Caco-2 (cell line): Measurements from ENCODE around the gene ASPHD1. TPM values are rescaled to one million over a fixed set of nuclear protein-coding genes. Genes with fewer than 3 reads are reported as not detected.

Source experiments
- BruUV-seq: library from RNA; stranded (reverse); fragments of 400-500 nt; replicated peaks from 2 replicates; lab custom pipeline; 2021; lab: Mats Ljungman, UMichigan
- CTCF ChIA-PET: fragments of 300-600 bp; sonication (Branson Sonifier 250); formaldehyde crosslinking; loops from one replicate; lab custom pipeline; 2022; ENCODE audit warnings: antibody characterized with exemption; lab: Charles Lee
- POLR2A ChIA-PET: fragments of 300-600 bp; sonication (Branson Sonifier 250); formaldehyde crosslinking; loops from one replicate; lab custom pipeline; 2022; ENCODE audit warnings: antibody characterized with exemption; lab: Charles Lee
- DNase-seq, 2 experiments: peaks; one replicate each; pipeline versions ENCODE4 v3.0.0 to v3.0.0-alpha.2; 2020 to 2022
- H3K27me3 ChIP-seq: replicated peaks from 2 replicates; pipeline ENCODE4 v1.6.0; 2011; ENCODE audit warnings: low read length; ENCODE audit not compliant: control insufficient read depth, insufficient read depth
- H3K36me3 ChIP-seq: 2 replicates; pipeline ENCODE4 v1.5.1; 2011; ENCODE audit warnings: low read length; ENCODE audit not compliant: control insufficient read depth, insufficient read depth
- H3K4me1 ChIP-seq: fragments of 250-450 bp; sonication (Bioruptor Pico); 2 replicates; pipeline ENCODE4 v1.5.1; 2020; ENCODE audit warnings: mild to moderate bottlenecking
- H3K4me3 ChIP-seq: 2 replicates; pipeline ENCODE4 v1.5.1; 2011; ENCODE audit warnings: low read depth, mild to moderate bottlenecking, control low read depth, low read length
- H3K9me3 ChIP-seq: fragments of 250-450 bp; sonication (Bioruptor Pico); 2 replicates; pipeline ENCODE4 v1.5.1; 2020; ENCODE audit warnings: mild to moderate bottlenecking, moderate library complexity
- H3K27ac Mint-ChIP-seq: one replicate; pipeline ENCODE4 v1.8.0; 2022; ENCODE audit warnings: mixed read lengths; ENCODE audit not compliant: unreplicated experiment
- H3K27me3 Mint-ChIP-seq: one replicate; pipeline ENCODE4 v1.8.0; 2022; ENCODE audit warnings: mixed read lengths; ENCODE audit not compliant: insufficient read depth, unreplicated experiment
- H3K36me3 Mint-ChIP-seq: one replicate; pipeline ENCODE4 v1.8.0; 2022; ENCODE audit warnings: mild to moderate bottlenecking, mixed read lengths; ENCODE audit not compliant: insufficient read depth, unreplicated experiment
- H3K4me1 Mint-ChIP-seq: one replicate; pipeline ENCODE4 v1.8.0; 2022; ENCODE audit warnings: low read depth, mixed read lengths; ENCODE audit not compliant: unreplicated experiment
- H3K4me3 Mint-ChIP-seq: one replicate; pipeline ENCODE4 v1.8.0; 2022; ENCODE audit warnings: mild to moderate bottlenecking, moderate library complexity, mixed read lengths; ENCODE audit not compliant: unreplicated experiment
- H3K9me3 Mint-ChIP-seq: one replicate; pipeline ENCODE4 v1.8.0; 2022; ENCODE audit warnings: mixed read lengths; ENCODE audit not compliant: unreplicated experiment
- intact Hi-C: fragments of 100-400 bp; cut with micrococcal nuclease; formaldehyde crosslinking; loops from one replicate; pipeline ENCODE4 v1.10.0; 2022; ENCODE audit not compliant: unreplicated experiment
- total RNA-seq: library from RNA; stranded (reverse); gene quantifications from 2 replicates; pipeline ENCODE4 v1.2.3, GENCODE V29; 2022
- TF ChIP-seq, protein P1 (sequence below), 2 experiments: fragments of 200-600 bp in 1 of 2; IDR thresholded peaks; 1 replicate in 1 of 2; 2 replicates in 1 of 2; pipeline versions ENCODE4 v1.5.1 to v1.8.0; 2011 to 2022; ENCODE audit warnings: antibody characterized with exemption in 1 of 2, control low read depth in 1 of 2, inconsistent platforms in 1 of 2, low read depth in 1 of 2, low read length in 1 of 2, mild to moderate bottlenecking in 1 of 2, moderate library complexity in 1 of 2; ENCODE audit not compliant: insufficient read depth in 1 of 2, severe bottlenecking in 1 of 2, unreplicated experiment in 1 of 2

ASPHD1 gene
- total RNA-seq, 1 experiment from 2014 or later = 13.2 TPM

DNA sequence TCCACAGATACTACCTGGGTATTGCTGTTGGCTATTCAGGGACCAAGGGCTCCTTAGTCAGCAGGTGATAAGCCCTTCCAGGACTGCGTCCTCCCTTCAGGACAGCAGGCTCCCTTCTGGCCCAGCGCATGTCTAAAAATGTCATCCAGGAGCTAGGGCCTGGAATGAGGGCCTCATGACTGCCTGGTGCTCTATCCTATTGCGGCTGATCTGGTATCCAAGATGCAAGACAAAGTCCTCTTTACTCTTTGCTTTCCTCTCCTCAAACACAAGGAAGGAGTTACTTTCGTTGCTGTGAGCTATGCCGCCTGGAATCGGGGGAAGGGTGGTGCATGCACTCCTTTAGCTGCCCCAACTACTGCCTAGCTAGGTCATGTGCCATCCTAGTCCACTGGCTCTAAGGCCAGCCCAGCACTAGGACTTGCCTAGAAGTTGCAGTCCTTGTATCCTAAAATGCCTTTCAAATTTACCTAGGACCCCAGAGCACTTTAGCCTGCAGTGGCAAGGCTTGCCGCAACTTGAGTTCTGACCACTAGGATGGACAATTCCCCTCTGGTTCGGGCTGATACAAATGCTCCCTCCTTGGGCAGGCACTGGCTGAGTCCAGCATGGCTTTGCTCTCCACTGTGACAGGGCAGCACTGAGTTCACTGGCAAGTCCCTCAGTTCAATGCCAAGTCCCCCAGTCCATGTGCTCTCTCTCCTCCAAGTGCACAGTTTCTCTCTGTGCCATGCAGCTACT, 51.5 kb downstream of the ASPHD1 start:
- intact Hi-C loops = no loop called here
- H3K4me3 ChIP-seq = no peak overlapping the region
- no peak for DNase-seq
- Mint-ChIP-seq H3K27ac (no peak overlapping the region), H3K36me3 (peaks cover 6% of the 10 kb centered on the region), H3K4me1 (no peaks in the 10 kb centered on the region), H3K27me3 (no peaks in the 10 kb centered on the region), H3K4me3 (no peak overlapping the region), H3K9me3 (peaks cover 10% of the 10 kb centered on the region)
- POLR2A ChIA-PET = interaction anchor here (1.1 kb wide), 1 partner anchor 10 kb away, joined by 3 read pairs; the partner anchor contains the start of gene TMEM219
- TF ChIP-seq, protein P1, sequence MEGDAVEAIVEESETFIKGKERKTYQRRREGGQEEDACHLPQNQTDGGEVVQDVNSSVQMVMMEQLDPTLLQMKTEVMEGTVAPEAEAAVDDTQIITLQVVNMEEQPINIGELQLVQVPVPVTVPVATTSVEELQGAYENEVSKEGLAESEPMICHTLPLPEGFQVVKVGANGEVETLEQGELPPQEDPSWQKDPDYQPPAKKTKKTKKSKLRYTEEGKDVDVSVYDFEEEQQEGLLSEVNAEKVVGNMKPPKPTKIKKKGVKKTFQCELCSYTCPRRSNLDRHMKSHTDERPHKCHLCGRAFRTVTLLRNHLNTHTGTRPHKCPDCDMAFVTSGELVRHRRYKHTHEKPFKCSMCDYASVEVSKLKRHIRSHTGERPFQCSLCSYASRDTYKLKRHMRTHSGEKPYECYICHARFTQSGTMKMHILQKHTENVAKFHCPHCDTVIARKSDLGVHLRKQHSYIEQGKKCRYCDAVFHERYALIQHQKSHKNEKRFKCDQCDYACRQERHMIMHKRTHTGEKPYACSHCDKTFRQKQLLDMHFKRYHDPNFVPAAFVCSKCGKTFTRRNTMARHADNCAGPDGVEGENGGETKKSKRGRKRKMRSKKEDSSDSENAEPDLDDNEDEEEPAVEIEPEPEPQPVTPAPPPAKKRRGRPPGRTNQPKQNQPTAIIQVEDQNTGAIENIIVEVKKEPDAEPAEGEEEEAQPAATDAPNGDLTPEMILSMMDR (IDR thresholded peaks at IDR 0.05; ENCODE audit: insufficient read depth in 1 of 2, low read depth in 1 of 2, low read length in 1 of 2, severe bottlenecking in 1 of 2, unreplicated experiment in 1 of 2) = no peak
- peaks cover 4% of the 10 kb centered on the region for H3K9me3 ChIP-seq
- CTCF ChIA-PET = no interaction called here
- H3K27me3 ChIP-seq = no peaks in the 10 kb centered on the region
- H3K36me3 ChIP-seq = no peaks in the 10 kb centered on the region
- no TSS peak for BruUV-seq
- peaks cover 7% of the 10 kb centered on the region; the same call in 1 of the 2 replicates for H3K4me1 ChIP-seq

Other genes with a start within 250 kb of the ASPHD1 start
- gene SPN, start 237.2 kb upstream of the ASPHD1 start, total RNA-seq = not detected in 2 replicates
- 176 and 178 TPM in 2 replicates for gene QPRT, start 221.3 kb upstream of the ASPHD1 start, total RNA-seq
- not detected in 2 replicates for gene C16orf54, start 154.5 kb upstream of the ASPHD1 start, total RNA-seq
- gene ZG16, start 122.2 kb upstream of the ASPHD1 start, total RNA-seq = 1.4 and 1.9 TPM in 2 replicates
- 134 and 152 TPM in 2 replicates for gene KIF22, start 109.7 kb upstream of the ASPHD1 start, total RNA-seq
- 299 and 317 TPM in 2 replicates for gene MAZ, start 94.0 kb upstream of the ASPHD1 start, total RNA-seq
- 3.6 and 3.9 TPM in 2 replicates for gene PRRT2, start 88.3 kb upstream of the ASPHD1 start, total RNA-seq
- 31.4 and 33.0 TPM in 2 replicates for gene PAGR1, start 84.3 kb upstream of the ASPHD1 start, total RNA-seq
- gene MVP, start 80.0 kb upstream of the ASPHD1 start, total RNA-seq = 62.9 and 72.5 TPM in 2 replicates
- 56.6 and 57.1 TPM in 2 replicates for gene CDIPT, start 37.3 kb upstream of the ASPHD1 start, total RNA-seq
- 24.1 and 26.3 TPM in 2 replicates for gene SEZ6L2, start 938 bp upstream of the ASPHD1 start, total RNA-seq
- 13.0 and 14.9 TPM in 2 replicates for gene KCTD13, start 25.7 kb downstream of the ASPHD1 start, total RNA-seq
- gene TMEM219, start 61.6 kb downstream of the ASPHD1 start, total RNA-seq = 54.5 and 57.7 TPM in 2 replicates
- gene TAOK2, start 73.4 kb downstream of the ASPHD1 start, total RNA-seq = 45.8 and 47.1 TPM in 2 replicates
- 22.7 and 23.3 TPM in 2 replicates for gene HIRIP3, start 95.1 kb downstream of the ASPHD1 start, total RNA-seq
- gene INO80E, start 95.8 kb downstream of the ASPHD1 start, total RNA-seq = 58.6 and 58.8 TPM in 2 replicates
- gene DOC2A, start 110.5 kb downstream of the ASPHD1 start, total RNA-seq = 3.5 and 4.5 TPM in 2 replicates
- gene C16orf92, start 122.7 kb downstream of the ASPHD1 start, total RNA-seq = not detected in 2 replicates
- 0.48 and 0.60 TPM in 2 replicates for gene TLCD3B, start 130.8 kb downstream of the ASPHD1 start, total RNA-seq
- 675 and 802 TPM in 2 replicates for gene ALDOA, start 165.3 kb downstream of the ASPHD1 start, total RNA-seq
- gene PPP4C, start 175.5 kb downstream of the ASPHD1 start, total RNA-seq = 130 and 134 TPM in 2 replicates
- gene TBX6, start 191.4 kb downstream of the ASPHD1 start, total RNA-seq = 1.1 and 1.6 TPM in 2 replicates
- gene YPEL3, start 195.7 kb downstream of the ASPHD1 start, total RNA-seq = 24.4 and 26.3 TPM in 2 replicates
- gene GDPD3, start 213.0 kb downstream of the ASPHD1 start, total RNA-seq = 5.8 and 8.4 TPM in 2 replicates
- 64.0 and 71.9 TPM in 2 replicates for gene MAPK3, start 222.7 kb downstream of the ASPHD1 start, total RNA-seq